Lower leg skin (tissue), 4 donors: Measurements from ENCODE around the gene UNC5C. TPM values are rescaled to one million over a fixed set of nuclear protein-coding genes. Genes with fewer than 3 reads are reported as not detected.

Experiments
- DNase-seq, 2 donors: peaks; one replicate each; pipeline ENCODE4 v3.0.0-alpha.2; 2019; ENCODE audit warnings: low spot score in 2 of 2
- H3K4me3 ChIP-seq: fragments of 200-600 bp; sonication (generic); 2 replicates; pipeline ENCODE4 v1.5.1; 2017; ENCODE audit warnings: mild to moderate bottlenecking, low read depth; ENCODE audit not compliant: poor library complexity, severe bottlenecking
- POLR2A ChIP-seq, 2 donors: fragments of 450-650 bp; IDR thresholded peaks; one replicate each; pipeline ENCODE4 v1.6.1; 2016 to 2017; ENCODE audit warnings: antibody characterized with exemption in 2 of 2, mild to moderate bottlenecking in 1 of 2, moderate library complexity in 1 of 2
- WGBS, 2 donors: methylation state at CpG; one replicate each; pipeline ENCODE4 v1.1.5; 2018; 5-methylcytosine and 5-hydroxymethylcytosine counted together
- intact Hi-C: fragments of 100-400 bp; cut with DNase I; formaldehyde crosslinking; loops from one replicate; pipeline ENCODE4 v1.15.0; 2023; ENCODE audit warnings: low total_unique reads
- total RNA-seq, 4 donors: library from RNA; depleted of rRNA; stranded (reverse); fragments of >200 nt; gene quantifications; one replicate each; pipeline ENCODE4 v1.1.0, GENCODE V29; 2016
- TF ChIP-seq, protein P1 (sequence below), 3 donors: fragments of 450-650 bp; IDR thresholded peaks; one replicate each; pipeline ENCODE4 v1.5.1; 2016; ENCODE audit warnings: antibody characterized with exemption in 3 of 3, mild to moderate bottlenecking in 3 of 3, moderate library complexity in 2 of 3

Gene UNC5C
- total RNA-seq, 4 donors from 2014 or later, result 0.34 to 1.8 (median 1.2) TPM

- TF ChIP-seq POLR2A (IDR thresholded peaks at IDR 0.05), result no peak
- TF ChIP-seq, protein P1, sequence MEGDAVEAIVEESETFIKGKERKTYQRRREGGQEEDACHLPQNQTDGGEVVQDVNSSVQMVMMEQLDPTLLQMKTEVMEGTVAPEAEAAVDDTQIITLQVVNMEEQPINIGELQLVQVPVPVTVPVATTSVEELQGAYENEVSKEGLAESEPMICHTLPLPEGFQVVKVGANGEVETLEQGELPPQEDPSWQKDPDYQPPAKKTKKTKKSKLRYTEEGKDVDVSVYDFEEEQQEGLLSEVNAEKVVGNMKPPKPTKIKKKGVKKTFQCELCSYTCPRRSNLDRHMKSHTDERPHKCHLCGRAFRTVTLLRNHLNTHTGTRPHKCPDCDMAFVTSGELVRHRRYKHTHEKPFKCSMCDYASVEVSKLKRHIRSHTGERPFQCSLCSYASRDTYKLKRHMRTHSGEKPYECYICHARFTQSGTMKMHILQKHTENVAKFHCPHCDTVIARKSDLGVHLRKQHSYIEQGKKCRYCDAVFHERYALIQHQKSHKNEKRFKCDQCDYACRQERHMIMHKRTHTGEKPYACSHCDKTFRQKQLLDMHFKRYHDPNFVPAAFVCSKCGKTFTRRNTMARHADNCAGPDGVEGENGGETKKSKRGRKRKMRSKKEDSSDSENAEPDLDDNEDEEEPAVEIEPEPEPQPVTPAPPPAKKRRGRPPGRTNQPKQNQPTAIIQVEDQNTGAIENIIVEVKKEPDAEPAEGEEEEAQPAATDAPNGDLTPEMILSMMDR (IDR thresholded peaks at IDR 0.05), result no peak
- intact Hi-C loops, result no loop called here
- no peak overlapping the region for H3K4me3 ChIP-seq
- DNase-seq, result no peak
- 86 to 91% methylated on average over 2 of the region's 2 CpGs for WGBS, 2 donors
Observed at GRCh38 chr4:95217197-95217596, 331.6 kb downstream of the UNC5C start.

GRCh38 chr4:95216636-95217035, 332.1 kb downstream of the UNC5C start:
- WGBS, 2 donors, result 78 to 81% methylated on average over 3 of the region's 3 CpGs
- intact Hi-C loops, result no loop called here
- no peak for DNase-seq
- TF ChIP-seq, protein P1 (IDR thresholded peaks at IDR 0.05), result no peak
- TF ChIP-seq POLR2A (IDR thresholded peaks at IDR 0.05), result no peak
- no peak overlapping the region for H3K4me3 ChIP-seq

- H3K4me3 ChIP-seq, result no peak overlapping the region
- WGBS, 2 donors, result 71 to 74% methylated on average over 7 of the region's 7 CpGs
- no peak for DNase-seq
- intact Hi-C loops, result no loop called here
- no peak for TF ChIP-seq POLR2A (IDR thresholded peaks at IDR 0.05)
- TF ChIP-seq, protein P1 (IDR thresholded peaks at IDR 0.05), result no peak
Observed at GRCh38 chr4:95215991-95216605, 332.7 kb downstream of the UNC5C start.

- WGBS, 2 donors, result 73 to 74% methylated on average over 5 of the region's 5 CpGs
- intact Hi-C loops, result no loop called here
- DNase-seq, result no peak
- no peak overlapping the region for H3K4me3 ChIP-seq
- TF ChIP-seq POLR2A (IDR thresholded peaks at IDR 0.05), result no peak
- TF ChIP-seq, protein P1 (IDR thresholded peaks at IDR 0.05), result no peak
Observed at GRCh38 chr4:95215043-95215442, 333.7 kb downstream of the UNC5C start.

DNA sequence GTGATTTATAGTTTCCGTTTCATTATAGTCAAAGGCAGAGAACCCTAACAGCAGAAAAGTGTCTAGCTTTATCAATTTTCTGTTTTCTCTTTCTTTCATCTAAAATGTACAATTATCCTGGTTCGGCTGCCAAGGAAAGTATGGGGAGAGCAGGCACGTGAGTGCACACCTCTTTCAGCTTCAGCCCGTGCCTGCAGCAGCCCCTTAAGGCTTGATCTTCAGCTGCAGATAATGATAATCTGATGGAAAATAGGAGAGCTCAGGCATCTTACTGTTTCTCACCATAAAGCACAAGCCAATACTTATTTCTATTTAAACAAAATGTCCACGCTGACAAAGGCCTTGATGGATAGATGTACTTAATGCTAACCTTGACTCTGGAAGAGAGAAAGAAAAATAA, 334.4 kb downstream of the UNC5C start:
- H3K4me3 ChIP-seq, result no peak overlapping the region
- TF ChIP-seq, protein P1 (IDR thresholded peaks at IDR 0.05), result no peak
- no peak for TF ChIP-seq POLR2A (IDR thresholded peaks at IDR 0.05)
- intact Hi-C loops, result no loop called here
- no peak for DNase-seq
- 59 to 68% methylated on average over 5 of the region's 5 CpGs for WGBS, 2 donors

- no peak for DNase-seq
- WGBS, 2 donors, result 68 to 72% methylated on average over 8 of the region's 8 CpGs
- no peak for TF ChIP-seq POLR2A (IDR thresholded peaks at IDR 0.05)
- TF ChIP-seq, protein P1 (IDR thresholded peaks at IDR 0.05), result no peak
- H3K4me3 ChIP-seq, result no peak overlapping the region
- intact Hi-C loops, result no loop called here
Observed at GRCh38 chr4:95213366-95213765, 335.4 kb downstream of the UNC5C start.
